ENCODE results near the gene RAB10.

- TF ChIP-seq EZH2 (IDR thresholded peaks at IDR 0.05; ENCODE audit: low read length) (no peak), CTCF (optimal IDR thresholded peaks at IDR 0.05 in 1 of 3, IDR thresholded peaks at IDR 0.05 in 1 of 3, conservative IDR thresholded peaks at IDR 0.05 in 1 of 3; ENCODE audit: extremely low read depth in 1 of 3, insufficient read depth in 2 of 3, low read length in 3 of 3) (no peak)
Observed at GRCh38 chr2:26164231-26164630, 130.3 kb downstream of the RAB10 start.

All from keratinocyte (primary cell).